Liver (tissue), 9 donors: ENCODE measurements around the gene DMD. TPM values are rescaled to one million over a fixed set of nuclear protein-coding genes. Genes with fewer than 3 reads are reported as not detected.

Experiments
- DNase-seq: peaks from one replicate; pipeline ENCODE4 v3.0.0-alpha.2; 2017; ENCODE audit warnings: low spot score
- H3K27ac ChIP-seq, 2 donors: one replicate each; pipeline ENCODE4 v1.7.0; 2013; ENCODE audit warnings: inconsistent platforms in 2 of 2, low read length in 2 of 2, control low read depth in 1 of 2, low read depth in 1 of 2, mild to moderate bottlenecking in 1 of 2
- H3K27me3 ChIP-seq, 4 donors: one replicate each; pipeline versions ENCODE4 v1.6.1 to v1.7.0; 2013; ENCODE audit warnings: low read length in 3 of 4, inconsistent platforms in 1 of 4, mild to moderate bottlenecking in 1 of 4, moderate library complexity in 1 of 4; ENCODE audit not compliant: control insufficient read depth in 4 of 4, insufficient read depth in 4 of 4
- H3K36me3 ChIP-seq, 4 donors: one replicate each; pipeline versions ENCODE4 v1.6.1 to v1.7.0; 2013; ENCODE audit warnings: low read length in 3 of 4, mild to moderate bottlenecking in 3 of 4, low read depth in 1 of 4, moderate library complexity in 1 of 4; ENCODE audit not compliant: control insufficient read depth in 4 of 4, insufficient read depth in 3 of 4
- H3K4me1 ChIP-seq, 4 donors: one replicate each; pipeline versions ENCODE4 v1.6.1 to v1.7.0; 2013; ENCODE audit warnings: low read length in 3 of 4, mild to moderate bottlenecking in 3 of 4, moderate library complexity in 1 of 4; ENCODE audit not compliant: control insufficient read depth in 4 of 4, insufficient read depth in 4 of 4
- H3K4me3 ChIP-seq, 3 donors: one replicate each; pipeline versions ENCODE4 v1.6.1 to v1.7.0; 2013; ENCODE audit warnings: low read length in 3 of 3, control low read depth in 1 of 3, low read depth in 1 of 3, mild to moderate bottlenecking in 1 of 3
- H3K9ac ChIP-seq, 2 donors: one replicate each; pipeline ENCODE4 v1.7.0; 2013; ENCODE audit warnings: low read length in 2 of 2, mild to moderate bottlenecking in 2 of 2, moderate library complexity in 2 of 2, control low read depth in 1 of 2, low read depth in 1 of 2
- H3K9me3 ChIP-seq, 4 donors: one replicate each; pipeline versions ENCODE4 v1.6.1 to v1.7.0; 2013; ENCODE audit warnings: low read length in 3 of 4; ENCODE audit not compliant: control insufficient read depth in 4 of 4
- EGR1 ChIP-seq, 2 donors: IDR thresholded peaks; 2 replicates each; pipeline ENCODE4 v1.6.1; 2016 to 2018; ENCODE audit warnings: antibody characterized with exemption in 2 of 2, low read depth in 2 of 2
- FOXA1 ChIP-seq: IDR thresholded peaks from 2 replicates; pipeline ENCODE4 v1.6.1; 2016; ENCODE audit warnings: antibody characterized with exemption
- FOXA2 ChIP-seq: IDR thresholded peaks from 2 replicates; pipeline ENCODE4 v1.6.1; 2016; ENCODE audit warnings: antibody characterized with exemption
- GABPA ChIP-seq, 2 donors: IDR thresholded peaks in 1 of 2; conservative IDR thresholded peaks in 1 of 2; 2 replicates each; pipeline ENCODE4 v1.6.1; 2016; ENCODE audit warnings: antibody characterized with exemption in 2 of 2, mild to moderate bottlenecking in 1 of 2, moderate library complexity in 1 of 2
- HNF4A ChIP-seq, 2 donors: conservative IDR thresholded peaks; 2 replicates each; pipeline ENCODE4 v1.6.1; 2016; ENCODE audit warnings: antibody characterized with exemption in 2 of 2, mild to moderate bottlenecking in 2 of 2
- HNF4G ChIP-seq: IDR thresholded peaks from 2 replicates; pipeline ENCODE4 v1.6.1; 2016; ENCODE audit warnings: antibody characterized with exemption
- JUND ChIP-seq, 2 donors: IDR thresholded peaks; 2 replicates each; pipeline ENCODE4 v1.6.1; 2016; ENCODE audit warnings: antibody characterized with exemption in 2 of 2
- RAD21 ChIP-seq, 2 donors: IDR thresholded peaks; 2 replicates each; pipeline ENCODE4 v1.6.1; 2016; ENCODE audit warnings: antibody characterized with exemption in 2 of 2, mild to moderate bottlenecking in 2 of 2
- RXRA ChIP-seq, 2 donors: IDR thresholded peaks; 2 replicates each; pipeline ENCODE4 v1.6.1; 2017 to 2018; ENCODE audit warnings: antibody characterized with exemption in 2 of 2, mild to moderate bottlenecking in 1 of 2
- SP1 ChIP-seq: IDR thresholded peaks from 2 replicates; pipeline ENCODE4 v1.6.1; 2018; ENCODE audit warnings: antibody characterized with exemption, mild to moderate bottlenecking
- TAF1 ChIP-seq: conservative IDR thresholded peaks from 2 replicates; pipeline ENCODE4 v1.6.1; 2016; ENCODE audit warnings: antibody characterized with exemption, mild to moderate bottlenecking
- YY1 ChIP-seq: IDR thresholded peaks from 2 replicates; pipeline ENCODE4 v1.6.1; 2016; ENCODE audit warnings: antibody characterized with exemption, mild to moderate bottlenecking
- WGBS: extraction: QIAGEN DNeasy Blood & Tissue Kit; methylation state at CpG from one replicate; pipeline ENCODE4 v1.1.7; 2013; 5-methylcytosine and 5-hydroxymethylcytosine counted together
- polyA plus RNA-seq, 2 donors: library from polyadenylated mRNA; stranded (reverse) in 1 of 2; unstranded in 1 of 2; fragments of 200-250 nt in 1 of 2; fragments of >200 nt in 1 of 2; fragmentation: Nextera tagmentation in 1 of 2; extraction: Ambion mirVana in 1 of 2; gene quantifications; one replicate each; pipeline versions ENCODE4 v1.2.1 to v1.2.3, GENCODE V29; 2013 to 2015
- total RNA-seq, 2 donors: library from RNA; depleted of rRNA; stranded (reverse); fragments of >200 nt; gene quantifications; one replicate each; pipeline ENCODE4 v1.2.3, GENCODE V29; 2014
- TF ChIP-seq, protein P1 (sequence below): IDR thresholded peaks from 2 replicates; pipeline ENCODE4 v1.6.1; 2016; ENCODE audit warnings: antibody characterized with exemption, mild to moderate bottlenecking
- TF ChIP-seq, protein P2 (sequence below): IDR thresholded peaks from 2 replicates; pipeline ENCODE4 v1.6.1; 2016; ENCODE audit warnings: antibody characterized with exemption
- TF ChIP-seq, protein P3 (sequence below): fragments of 150-350 bp; IDR thresholded peaks from 2 replicates; pipeline ENCODE4 v1.5.1; 2017; ENCODE audit warnings: improper control_type of control experiment, low read depth, low read length; ENCODE audit not compliant: missing input control
- TF ChIP-seq, protein P4 (sequence below): IDR thresholded peaks from 2 replicates; pipeline ENCODE4 v1.6.1; 2016; ENCODE audit warnings: antibody characterized with exemption
- TF ChIP-seq, protein P5 (sequence below): IDR thresholded peaks from 2 replicates; pipeline ENCODE4 v1.6.1; 2016; ENCODE audit warnings: antibody characterized with exemption
- donor health status: healthy.
- donor health status: healthy.
- donor health status: healthy.
- donor health status: healthy.
- donor health status: healthy.

Gene DMD
- total and polyA plus RNA-seq, 4 donors = 14.6 to 61.9 (median 23.9) TPM

DNA sequence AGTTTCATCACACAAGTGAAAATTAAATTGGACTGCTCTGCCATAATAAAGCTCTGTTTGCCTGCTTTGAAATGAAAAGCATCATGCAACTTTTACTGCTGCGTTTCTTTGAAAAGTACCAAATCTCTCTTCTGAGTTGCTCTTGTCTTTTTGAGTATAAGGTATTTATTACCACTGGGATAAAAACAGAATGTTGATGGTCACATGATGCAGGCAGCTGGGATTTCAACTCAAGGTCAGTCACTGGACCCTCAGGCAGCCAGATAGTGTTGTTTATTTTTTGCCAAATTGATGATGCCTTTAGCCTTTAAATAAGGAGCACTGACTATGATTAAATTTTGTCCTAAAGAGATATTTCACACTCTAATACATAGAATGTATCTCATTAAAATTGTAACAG, 32.7 kb downstream of the DMD start:
- DNase-seq = no peak
- no peaks in the 10 kb centered on the region for H3K27me3 ChIP-seq
- no peak overlapping the region for H3K27ac ChIP-seq
- no peaks in the 10 kb centered on the region for H3K9me3 ChIP-seq
- H3K9ac ChIP-seq = no peak overlapping the region
- 67% methylated on average over 1 of the region's 1 CpG for WGBS
- no peaks in the 10 kb centered on the region for H3K36me3 ChIP-seq
- TF ChIP-seq EGR1 (IDR thresholded peaks at IDR 0.05; ENCODE audit: low read depth in 2 of 2) (no peak), HNF4A (conservative IDR thresholded peaks at IDR 0.05) (no peak), SP1 (no peak), FOXA2 (no peak), YY1 (no peak), JUND (IDR thresholded peaks at IDR 0.05) (no peak), RAD21 (IDR thresholded peaks at IDR 0.05) (no peak)
- TF ChIP-seq, protein P1, sequence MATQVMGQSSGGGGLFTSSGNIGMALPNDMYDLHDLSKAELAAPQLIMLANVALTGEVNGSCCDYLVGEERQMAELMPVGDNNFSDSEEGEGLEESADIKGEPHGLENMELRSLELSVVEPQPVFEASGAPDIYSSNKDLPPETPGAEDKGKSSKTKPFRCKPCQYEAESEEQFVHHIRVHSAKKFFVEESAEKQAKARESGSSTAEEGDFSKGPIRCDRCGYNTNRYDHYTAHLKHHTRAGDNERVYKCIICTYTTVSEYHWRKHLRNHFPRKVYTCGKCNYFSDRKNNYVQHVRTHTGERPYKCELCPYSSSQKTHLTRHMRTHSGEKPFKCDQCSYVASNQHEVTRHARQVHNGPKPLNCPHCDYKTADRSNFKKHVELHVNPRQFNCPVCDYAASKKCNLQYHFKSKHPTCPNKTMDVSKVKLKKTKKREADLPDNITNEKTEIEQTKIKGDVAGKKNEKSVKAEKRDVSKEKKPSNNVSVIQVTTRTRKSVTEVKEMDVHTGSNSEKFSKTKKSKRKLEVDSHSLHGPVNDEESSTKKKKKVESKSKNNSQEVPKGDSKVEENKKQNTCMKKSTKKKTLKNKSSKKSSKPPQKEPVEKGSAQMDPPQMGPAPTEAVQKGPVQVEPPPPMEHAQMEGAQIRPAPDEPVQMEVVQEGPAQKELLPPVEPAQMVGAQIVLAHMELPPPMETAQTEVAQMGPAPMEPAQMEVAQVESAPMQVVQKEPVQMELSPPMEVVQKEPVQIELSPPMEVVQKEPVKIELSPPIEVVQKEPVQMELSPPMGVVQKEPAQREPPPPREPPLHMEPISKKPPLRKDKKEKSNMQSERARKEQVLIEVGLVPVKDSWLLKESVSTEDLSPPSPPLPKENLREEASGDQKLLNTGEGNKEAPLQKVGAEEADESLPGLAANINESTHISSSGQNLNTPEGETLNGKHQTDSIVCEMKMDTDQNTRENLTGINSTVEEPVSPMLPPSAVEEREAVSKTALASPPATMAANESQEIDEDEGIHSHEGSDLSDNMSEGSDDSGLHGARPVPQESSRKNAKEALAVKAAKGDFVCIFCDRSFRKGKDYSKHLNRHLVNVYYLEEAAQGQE = no peak
- TF ChIP-seq, protein P2, sequence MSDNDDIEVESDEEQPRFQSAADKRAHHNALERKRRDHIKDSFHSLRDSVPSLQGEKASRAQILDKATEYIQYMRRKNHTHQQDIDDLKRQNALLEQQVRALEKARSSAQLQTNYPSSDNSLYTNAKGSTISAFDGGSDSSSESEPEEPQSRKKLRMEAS = no peak
- no peaks in the 10 kb centered on the region for H3K4me1 ChIP-seq
- no peak overlapping the region for H3K4me3 ChIP-seq

DNA sequence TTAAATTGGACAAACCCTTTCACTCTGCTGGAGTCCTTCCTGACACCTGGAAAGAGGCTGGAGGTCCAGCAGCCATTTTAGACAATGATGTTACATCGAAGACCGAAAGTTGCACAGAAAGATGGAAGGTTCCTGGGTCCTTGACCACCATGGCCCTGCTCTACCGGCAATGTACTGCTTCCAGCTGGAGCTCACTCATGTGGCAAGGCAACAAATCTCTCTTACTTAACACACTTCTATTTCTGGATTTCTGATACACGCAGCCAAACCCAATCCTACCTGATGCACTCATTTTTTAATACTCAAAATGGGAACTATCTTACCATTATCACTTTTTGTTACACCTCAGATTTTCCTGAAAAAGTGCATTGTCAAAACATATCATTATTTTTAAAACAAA, 33.1 kb downstream of the DMD start:
- 93% methylated on average over 4 of the region's 4 CpGs for WGBS
- H3K27me3 ChIP-seq = no peaks in the 10 kb centered on the region
- no peak overlapping the region for H3K9ac ChIP-seq
- no peaks in the 10 kb centered on the region for H3K9me3 ChIP-seq
- no peak overlapping the region for H3K27ac ChIP-seq
- no peak for TF ChIP-seq FOXA1
- TF ChIP-seq, protein P3, sequence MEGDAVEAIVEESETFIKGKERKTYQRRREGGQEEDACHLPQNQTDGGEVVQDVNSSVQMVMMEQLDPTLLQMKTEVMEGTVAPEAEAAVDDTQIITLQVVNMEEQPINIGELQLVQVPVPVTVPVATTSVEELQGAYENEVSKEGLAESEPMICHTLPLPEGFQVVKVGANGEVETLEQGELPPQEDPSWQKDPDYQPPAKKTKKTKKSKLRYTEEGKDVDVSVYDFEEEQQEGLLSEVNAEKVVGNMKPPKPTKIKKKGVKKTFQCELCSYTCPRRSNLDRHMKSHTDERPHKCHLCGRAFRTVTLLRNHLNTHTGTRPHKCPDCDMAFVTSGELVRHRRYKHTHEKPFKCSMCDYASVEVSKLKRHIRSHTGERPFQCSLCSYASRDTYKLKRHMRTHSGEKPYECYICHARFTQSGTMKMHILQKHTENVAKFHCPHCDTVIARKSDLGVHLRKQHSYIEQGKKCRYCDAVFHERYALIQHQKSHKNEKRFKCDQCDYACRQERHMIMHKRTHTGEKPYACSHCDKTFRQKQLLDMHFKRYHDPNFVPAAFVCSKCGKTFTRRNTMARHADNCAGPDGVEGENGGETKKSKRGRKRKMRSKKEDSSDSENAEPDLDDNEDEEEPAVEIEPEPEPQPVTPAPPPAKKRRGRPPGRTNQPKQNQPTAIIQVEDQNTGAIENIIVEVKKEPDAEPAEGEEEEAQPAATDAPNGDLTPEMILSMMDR = no peak
- TF ChIP-seq HNF4A (conservative IDR thresholded peaks at IDR 0.05) = no peak
- TF ChIP-seq, protein P4, sequence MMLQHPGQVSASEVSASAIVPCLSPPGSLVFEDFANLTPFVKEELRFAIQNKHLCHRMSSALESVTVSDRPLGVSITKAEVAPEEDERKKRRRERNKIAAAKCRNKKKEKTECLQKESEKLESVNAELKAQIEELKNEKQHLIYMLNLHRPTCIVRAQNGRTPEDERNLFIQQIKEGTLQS = no peak
- TF ChIP-seq RXRA (IDR thresholded peaks at IDR 0.05) = no peak
- no peak for TF ChIP-seq HNF4G
- TF ChIP-seq, protein P1 = no peak
- no peak for TF ChIP-seq TAF1
- TF ChIP-seq RAD21 (IDR thresholded peaks at IDR 0.05) = no peak
- TF ChIP-seq YY1 = no peak
- no peak for TF ChIP-seq GABPA (IDR thresholded peaks at IDR 0.05 in 1 of 2, conservative IDR thresholded peaks at IDR 0.05 in 1 of 2)
- TF ChIP-seq, protein P5, sequence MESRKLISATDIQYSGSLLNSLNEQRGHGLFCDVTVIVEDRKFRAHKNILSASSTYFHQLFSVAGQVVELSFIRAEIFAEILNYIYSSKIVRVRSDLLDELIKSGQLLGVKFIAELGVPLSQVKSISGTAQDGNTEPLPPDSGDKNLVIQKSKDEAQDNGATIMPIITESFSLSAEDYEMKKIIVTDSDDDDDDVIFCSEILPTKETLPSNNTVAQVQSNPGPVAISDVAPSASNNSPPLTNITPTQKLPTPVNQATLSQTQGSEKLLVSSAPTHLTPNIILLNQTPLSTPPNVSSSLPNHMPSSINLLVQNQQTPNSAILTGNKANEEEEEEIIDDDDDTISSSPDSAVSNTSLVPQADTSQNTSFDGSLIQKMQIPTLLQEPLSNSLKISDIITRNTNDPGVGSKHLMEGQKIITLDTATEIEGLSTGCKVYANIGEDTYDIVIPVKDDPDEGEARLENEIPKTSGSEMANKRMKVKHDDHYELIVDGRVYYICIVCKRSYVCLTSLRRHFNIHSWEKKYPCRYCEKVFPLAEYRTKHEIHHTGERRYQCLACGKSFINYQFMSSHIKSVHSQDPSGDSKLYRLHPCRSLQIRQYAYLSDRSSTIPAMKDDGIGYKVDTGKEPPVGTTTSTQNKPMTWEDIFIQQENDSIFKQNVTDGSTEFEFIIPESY = no peak
- H3K4me3 ChIP-seq = no peak overlapping the region
- no peaks in the 10 kb centered on the region for H3K36me3 ChIP-seq
- no peak for DNase-seq
- no peaks in the 10 kb centered on the region for H3K4me1 ChIP-seq
